Measurements from ENCODE around the gene MPL.
"Not testable (repeated sequence)": the region's sequence is repeated elsewhere in the genome, so short reads cannot be mapped to it uniquely, and the experiment has no call there.

Gene MPL

DNA sequence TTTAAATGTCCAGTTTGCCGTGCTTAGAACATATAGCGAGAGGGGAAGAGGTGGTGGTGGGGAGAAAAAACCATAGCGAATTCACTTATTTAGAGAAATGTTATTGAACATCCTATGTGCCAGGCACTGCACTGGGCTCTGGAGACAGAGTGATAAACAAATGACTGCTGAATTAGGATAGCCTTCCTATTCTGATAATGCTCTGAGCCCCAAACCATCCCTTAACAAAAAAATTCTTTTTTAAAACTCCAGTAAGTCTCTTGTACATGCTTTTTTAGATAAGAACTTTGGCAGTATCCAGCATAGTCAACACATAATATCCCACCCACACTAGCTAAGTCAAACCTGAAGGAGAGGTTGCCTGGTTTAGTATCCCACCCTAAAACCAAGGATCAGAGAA lies 60.6 kb downstream of the MPL start:
- no peak overlapping the region for H3K27ac ChIP-seq
- no peak overlapping the region for H3K4me3 ChIP-seq (ENCODE audit: low read depth, low read length)
- no peak for DNase-seq
- H3K36me3 ChIP-seq, result peaks cover 7% of the 10 kb centered on the region
- TF ChIP-seq CTCF (IDR thresholded peaks at IDR 0.05; ENCODE audit: low read depth, low read length), result no peak
- no peaks in the 10 kb centered on the region for H3K9me3 ChIP-seq (ENCODE audit: severe bottlenecking)
- H3K27me3 ChIP-seq (ENCODE audit: insufficient read depth, low read depth, severe bottlenecking), result no peaks in the 10 kb centered on the region

GRCh38 chr1:43400441-43400840 lies 62.8 kb downstream of the MPL start:
- not testable (repeated sequence) for H3K9me3 ChIP-seq (ENCODE audit: severe bottlenecking); H3K27me3 ChIP-seq (ENCODE audit: insufficient read depth, low read depth, severe bottlenecking); H3K27ac ChIP-seq; DNase-seq; H3K4me3 ChIP-seq (ENCODE audit: low read depth, low read length)
- peaks cover 22% of the 10 kb centered on the region for H3K36me3 ChIP-seq

GRCh38 chr1:43402089-43402865 lies 64.7 kb downstream of the MPL start:
- DNase-seq, result no peak
- Histone ChIP-seq H3K9me3 (ENCODE audit: severe bottlenecking) (no peaks in the 10 kb centered on the region), H3K27ac (no peak overlapping the region), H3K27me3 (ENCODE audit: insufficient read depth, low read depth, severe bottlenecking) (no peaks in the 10 kb centered on the region), H3K36me3 (peaks cover 39% of the 10 kb centered on the region), H3K4me3 (ENCODE audit: low read depth, low read length) (no peak overlapping the region)
- TF ChIP-seq CTCF (IDR thresholded peaks at IDR 0.05; ENCODE audit: low read depth, low read length), result no peak

All from WERI-Rb-1 (cell line).